AG04450 (cell line): ENCODE results near the gene GPR45. TPM values are rescaled to one million over a fixed set of nuclear protein-coding genes. Genes with fewer than 3 reads are reported as not detected.
A peak's percentile ranks its signal among the peaks of the same experiment; 100 is the strongest.

Source experiments
- CTCF ChIA-PET: fragments of 300-600, 350-600 bp; formaldehyde crosslinking; extraction: SDS; loops from one replicate; lab custom pipeline; 2022; ENCODE audit warnings: antibody characterized with exemption, inconsistent platforms; lab: Charles Lee
- POLR2A ChIA-PET: fragments of 350-600 bp; formaldehyde crosslinking; extraction: SDS; loops from one replicate; lab custom pipeline; 2021; ENCODE audit warnings: antibody characterized with exemption, inconsistent platforms; lab: Yijun Ruan, JAX
- DNase-seq: peaks from one replicate; pipeline ENCODE4 v3.0.0-alpha.2; 2011; ENCODE audit warnings: low read depth, low spot score
- H3K27ac ChIP-seq: one replicate; pipeline ENCODE4 v1.5.1; 2012; ENCODE audit warnings: low read depth, low read length, control low read depth
- H3K27me3 ChIP-seq: one replicate; pipeline ENCODE4 v1.6.0; 2012; ENCODE audit warnings: low read length; ENCODE audit not compliant: control insufficient read depth, insufficient read depth
- H3K4me3 ChIP-seq: 2 replicates; pipeline ENCODE4 v1.5.1; 2011; ENCODE audit warnings: mild to moderate bottlenecking, low read depth, low read length, control low read depth
- H3K9me3 ChIP-seq: 2 replicates; pipeline ENCODE4 v1.5.1; 2012; ENCODE audit warnings: low read length; ENCODE audit not compliant: control insufficient read depth, insufficient read depth
- CTCF ChIP-seq: IDR thresholded peaks from 2 replicates; pipeline ENCODE4 v1.5.1; 2011; ENCODE audit warnings: low read depth, low read length, control low read depth, inconsistent platforms
- polyA plus RNA-seq: library from polyadenylated mRNA; depleted of rRNA; stranded (reverse); fragments of >200 nt; gene quantifications from 2 replicates; pipeline ENCODE4 v1.2.3, GENCODE V29; 2011

Gene GPR45
- polyA plus RNA-seq, 1 experiment: not detected

- CTCF ChIA-PET: interaction anchor here (0.8 to 4.1 kb wide), 6 partner anchors 12 to 142 kb away, joined by 3 to 18 read pairs (median 4); no protein-coding TSS in a partner anchor
- Histone ChIP-seq H3K27ac (no peak overlapping the region), H3K27me3 (no peaks in the 10 kb centered on the region), H3K4me3 (no peak overlapping the region), H3K9me3 (no peaks in the 10 kb centered on the region; the same call in 1 of the 2 replicates)
- no peak for TF ChIP-seq CTCF
- POLR2A ChIA-PET: no interaction called here
- DNase-seq: no peak
Measured at GRCh38 chr2:105255979-105256378, 14.4 kb downstream of the GPR45 start.

- Histone ChIP-seq H3K27me3 (no peaks in the 10 kb centered on the region), H3K9me3 (no peaks in the 10 kb centered on the region), H3K4me3 (no peak overlapping the region), H3K27ac (no peak overlapping the region)
- POLR2A ChIA-PET: no interaction called here
- CTCF ChIA-PET: interaction anchor here (0.8 to 4.1 kb wide), 5 partner anchors 12 to 142 kb away, joined by 3 to 18 read pairs (median 4); no protein-coding TSS in a partner anchor
- DNase-seq: no peak
- TF ChIP-seq CTCF: no peak
Measured at GRCh38 chr2:105256431-105257047, 15.0 kb downstream of the GPR45 start.

GRCh38 chr2:105257981-105258380 is 16.4 kb downstream of the GPR45 start:
- Histone ChIP-seq H3K27me3 (no peaks in the 10 kb centered on the region), H3K27ac (no peak overlapping the region), H3K9me3 (peaks cover 6% of the 10 kb centered on the region), H3K4me3 (no peak overlapping the region)
- ChIA-PET POLR2A (interaction anchor here (0.6 kb wide), 1 partner anchor 911 kb away, joined by 3 read pairs; no protein-coding TSS in a partner anchor), CTCF (interaction anchor here (0.8 to 1.0 kb wide), 2 partner anchors 22 to 144 kb away, joined by 3 to 5 read pairs; no protein-coding TSS in a partner anchor)
- no peak for TF ChIP-seq CTCF
- no peak for DNase-seq

DNA sequence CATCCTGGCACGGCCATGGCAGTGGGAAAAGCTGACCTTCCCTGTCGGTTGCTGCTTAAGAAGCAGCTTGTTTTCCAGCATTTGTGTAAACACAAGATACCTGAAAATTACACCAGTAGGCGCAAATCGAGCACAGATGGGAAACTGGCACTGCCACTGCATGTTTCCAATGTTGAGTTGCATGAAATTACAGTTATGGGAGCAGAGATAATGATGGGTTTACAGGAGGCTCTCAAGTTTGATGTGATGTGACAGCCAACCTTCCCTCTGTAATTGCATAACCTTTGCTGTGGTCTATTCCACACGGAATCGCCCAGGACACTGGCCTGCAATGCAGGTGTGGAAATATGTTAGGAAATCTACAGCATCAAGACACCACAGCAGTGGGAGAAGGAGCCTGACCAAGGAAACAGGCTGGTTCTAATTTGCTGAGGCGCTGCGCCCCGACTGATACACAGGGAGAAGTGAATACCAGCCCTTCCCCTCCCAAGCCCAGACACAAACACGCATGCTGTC is 17.4 kb downstream of the GPR45 start:
- CTCF ChIA-PET: interaction anchor here (1.0 kb wide), 1 partner anchor 23 kb away, joined by 5 read pairs; no protein-coding TSS in a partner anchor
- TF ChIP-seq CTCF: no peak

GRCh38 chr2:105261061-105261460 is 19.5 kb downstream of the GPR45 start:
- CTCF ChIA-PET: interaction anchor here (1.0 kb wide), 3 partner anchors 17 to 147 kb away, joined by 3 to 4 read pairs (median 3); no protein-coding TSS in a partner anchor

More for the DNA sequence above, 17.4 kb downstream of the GPR45 start:
- Histone ChIP-seq H3K9me3 (peaks cover 6% of the 10 kb centered on the region), H3K4me3 (no peak overlapping the region), H3K27me3 (no peaks in the 10 kb centered on the region), H3K27ac (no peak overlapping the region)
- DNase-seq: no peak
- POLR2A ChIA-PET: no interaction called here

More at GRCh38 chr2:105261061-105261460, 19.5 kb downstream of the GPR45 start:
- POLR2A ChIA-PET: no interaction called here
- Histone ChIP-seq H3K27ac (peak overlapping the region; percentile 85), H3K27me3 (no peaks in the 10 kb centered on the region), H3K4me3 (no peak overlapping the region), H3K9me3 (peaks cover 6% of the 10 kb centered on the region)
- TF ChIP-seq CTCF: no peak
- peak; percentile 85 for DNase-seq
